Lower leg skin (tissue), 4 donors: ENCODE data around the gene PEX10. TPM values are rescaled to one million over a fixed set of nuclear protein-coding genes. Genes with fewer than 3 reads are reported as not detected.

ENCODE experiments used
- DNase-seq, 2 donors: peaks; one replicate each; pipeline ENCODE4 v3.0.0-alpha.2; 2019; ENCODE audit warnings: low spot score in 2 of 2
- H3K4me3 ChIP-seq: fragments of 200-600 bp; sonication (generic); 2 replicates; pipeline ENCODE4 v1.5.1; 2017; ENCODE audit warnings: mild to moderate bottlenecking, low read depth; ENCODE audit not compliant: poor library complexity, severe bottlenecking
- CTCF ChIP-seq, 3 donors: fragments of 450-650 bp; IDR thresholded peaks; one replicate each; pipeline ENCODE4 v1.5.1; 2016; ENCODE audit warnings: antibody characterized with exemption in 3 of 3, mild to moderate bottlenecking in 3 of 3, moderate library complexity in 2 of 3
- POLR2A ChIP-seq, 2 donors: fragments of 450-650 bp; IDR thresholded peaks; one replicate each; pipeline ENCODE4 v1.6.1; 2016 to 2017; ENCODE audit warnings: antibody characterized with exemption in 2 of 2, mild to moderate bottlenecking in 1 of 2, moderate library complexity in 1 of 2
- WGBS, 2 donors: methylation state at CpG; one replicate each; pipeline ENCODE4 v1.1.5; 2018; 5-methylcytosine and 5-hydroxymethylcytosine counted together
- intact Hi-C: fragments of 100-400 bp; cut with DNase I; formaldehyde crosslinking; loops from one replicate; pipeline ENCODE4 v1.15.0; 2023; ENCODE audit warnings: low total_unique reads
- total RNA-seq, 4 donors: library from RNA; depleted of rRNA; stranded (reverse); fragments of >200 nt; gene quantifications; one replicate each; pipeline ENCODE4 v1.1.0, GENCODE V29; 2016

Gene PEX10
- total RNA-seq, 4 donors from 2014 or later: 18.3 to 35.9 (median 27.7) TPM

GRCh38 chr1:2372551-2373490, 39.5 kb downstream of the PEX10 start:
- 83 to 86% methylated on average over 20 to 32 of the region's 36 CpGs for WGBS, 2 donors
- peak in 1 of 2 donors; percentile 80 for DNase-seq
- H3K4me3 ChIP-seq: no peak overlapping the region
- no peak for TF ChIP-seq CTCF (IDR thresholded peaks at IDR 0.05)
- no peak for TF ChIP-seq POLR2A (IDR thresholded peaks at IDR 0.05)
- intact Hi-C loops: no loop called here

- intact Hi-C loops: no loop called here
- peak in 1 of 2 donors; percentile 14 for DNase-seq
- no peak overlapping the region for H3K4me3 ChIP-seq
- TF ChIP-seq POLR2A (IDR thresholded peaks at IDR 0.05) (no peak), CTCF (IDR thresholded peaks at IDR 0.05) (no peak)
- 90 to 94% methylated on average over 8 of the region's 8 CpGs for WGBS, 2 donors
Measured at GRCh38 chr1:2368053-2368744, 44.2 kb downstream of the PEX10 start.

- WGBS, 2 donors: 95 to 96% methylated on average over 2 of the region's 2 CpGs
- H3K4me3 ChIP-seq: no peak overlapping the region
- intact Hi-C loops: no loop called here
- DNase-seq: no peak
- TF ChIP-seq POLR2A (IDR thresholded peaks at IDR 0.05) (no peak), CTCF (IDR thresholded peaks at IDR 0.05) (no peak)
Measured at GRCh38 chr1:2363847-2364513, 48.4 kb downstream of the PEX10 start.

GRCh38 chr1:2360588-2361364, 51.6 kb downstream of the PEX10 start:
- intact Hi-C loops: no loop called here
- no peak for DNase-seq
- H3K4me3 ChIP-seq: no peak overlapping the region
- 77 to 82% methylated on average over 11 of the region's 11 CpGs for WGBS, 2 donors
- no peak for TF ChIP-seq POLR2A (IDR thresholded peaks at IDR 0.05)
- no peak for TF ChIP-seq CTCF (IDR thresholded peaks at IDR 0.05)
